Effector memory CD4-positive, alpha-beta T cell (primary cell): ENCODE data around the gene PER2.
A peak's percentile ranks its signal among the peaks of the same experiment; 100 is the strongest.

ENCODE experiments used
- DNase-seq, 3 donors: peaks; one replicate each; pipeline ENCODE4 v3.0.0-alpha.2; 2020
- H3K27ac ChIP-seq: 2 replicates; pipeline ENCODE4 v1.7.0; 2013; ENCODE audit warnings: mild to moderate bottlenecking, low read length, moderate library complexity; ENCODE audit not compliant: insufficient read depth, poor library complexity, severe bottlenecking
- H3K27me3 ChIP-seq: replicated peaks from 2 replicates; pipeline ENCODE4 v1.7.0; 2013; ENCODE audit warnings: mild to moderate bottlenecking, low read length; ENCODE audit not compliant: insufficient read depth, control insufficient read depth, poor library complexity, severe bottlenecking
- H3K36me3 ChIP-seq: 2 replicates; pipeline ENCODE4 v1.7.0; 2013; ENCODE audit warnings: mild to moderate bottlenecking, low read length, moderate library complexity; ENCODE audit not compliant: control insufficient read depth, insufficient read depth
- H3K4me1 ChIP-seq: 2 replicates; pipeline ENCODE4 v1.7.0; 2013; ENCODE audit warnings: low read length, mild to moderate bottlenecking; ENCODE audit not compliant: control insufficient read depth, insufficient read depth, poor library complexity, severe bottlenecking
- H3K4me3 ChIP-seq: 2 replicates; pipeline ENCODE4 v1.7.0; 2013; ENCODE audit warnings: low read length, low read depth, mild to moderate bottlenecking; ENCODE audit not compliant: insufficient read depth, poor library complexity, severe bottlenecking
- H3K9me3 ChIP-seq: 2 replicates; pipeline ENCODE4 v1.7.0; 2013; ENCODE audit warnings: mild to moderate bottlenecking, low read length, moderate library complexity; ENCODE audit not compliant: control insufficient read depth

Gene PER2

DNA sequence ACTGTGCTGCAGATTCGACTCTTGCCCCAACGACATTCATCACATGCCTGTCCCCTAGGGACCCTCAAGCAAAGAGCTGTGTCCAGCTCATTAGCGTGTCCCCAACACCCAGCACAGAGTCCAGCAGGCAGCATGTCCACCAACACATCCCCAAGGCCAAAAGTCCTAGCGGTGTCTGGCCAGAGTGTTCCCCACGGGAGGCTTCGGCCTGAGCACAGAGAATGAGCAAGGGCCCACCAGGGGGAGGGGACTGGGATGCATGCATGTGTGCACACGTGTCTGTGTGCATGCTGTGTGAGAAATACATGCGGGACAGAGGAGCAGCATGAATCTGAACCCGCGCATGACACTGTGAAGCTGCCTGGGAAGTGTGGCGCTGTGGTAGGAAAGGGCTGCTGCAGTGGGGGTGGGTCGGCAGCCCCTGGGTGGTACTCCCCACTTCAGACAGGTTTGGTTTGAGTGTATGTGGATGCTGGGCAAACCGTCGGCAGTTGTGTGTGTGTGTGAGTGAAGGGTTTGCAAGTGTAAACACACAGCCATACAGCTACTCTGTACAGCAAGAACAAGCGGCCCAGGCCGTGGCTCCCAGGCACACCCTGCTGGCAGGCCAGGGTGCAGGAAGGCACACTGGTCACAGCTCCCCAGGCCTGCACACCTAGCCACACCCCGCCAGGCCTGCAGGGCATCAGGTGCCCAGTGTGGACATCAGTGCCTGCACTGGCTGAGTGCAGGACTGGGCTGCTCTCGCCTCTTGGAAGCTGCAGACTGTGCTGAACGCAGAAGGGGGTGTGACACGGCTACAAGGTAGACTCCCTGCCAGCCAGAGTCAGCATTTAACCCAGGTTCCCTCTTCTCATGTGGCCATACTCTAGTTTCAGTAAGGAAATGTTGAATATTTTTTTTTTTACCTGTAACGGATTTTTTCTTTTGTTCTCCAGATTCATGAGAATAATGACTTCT is 29.1 kb downstream of the PER2 start:
- H3K4me3 ChIP-seq = no peak overlapping the region
- H3K36me3 ChIP-seq = peaks cover 29% of the 10 kb centered on the region
- no peak overlapping the region for H3K27ac ChIP-seq
- DNase-seq = no peak
- no peaks in the 10 kb centered on the region for H3K9me3 ChIP-seq
- H3K27me3 ChIP-seq = no peaks in the 10 kb centered on the region
- H3K4me1 ChIP-seq = no peaks in the 10 kb centered on the region

DNA sequence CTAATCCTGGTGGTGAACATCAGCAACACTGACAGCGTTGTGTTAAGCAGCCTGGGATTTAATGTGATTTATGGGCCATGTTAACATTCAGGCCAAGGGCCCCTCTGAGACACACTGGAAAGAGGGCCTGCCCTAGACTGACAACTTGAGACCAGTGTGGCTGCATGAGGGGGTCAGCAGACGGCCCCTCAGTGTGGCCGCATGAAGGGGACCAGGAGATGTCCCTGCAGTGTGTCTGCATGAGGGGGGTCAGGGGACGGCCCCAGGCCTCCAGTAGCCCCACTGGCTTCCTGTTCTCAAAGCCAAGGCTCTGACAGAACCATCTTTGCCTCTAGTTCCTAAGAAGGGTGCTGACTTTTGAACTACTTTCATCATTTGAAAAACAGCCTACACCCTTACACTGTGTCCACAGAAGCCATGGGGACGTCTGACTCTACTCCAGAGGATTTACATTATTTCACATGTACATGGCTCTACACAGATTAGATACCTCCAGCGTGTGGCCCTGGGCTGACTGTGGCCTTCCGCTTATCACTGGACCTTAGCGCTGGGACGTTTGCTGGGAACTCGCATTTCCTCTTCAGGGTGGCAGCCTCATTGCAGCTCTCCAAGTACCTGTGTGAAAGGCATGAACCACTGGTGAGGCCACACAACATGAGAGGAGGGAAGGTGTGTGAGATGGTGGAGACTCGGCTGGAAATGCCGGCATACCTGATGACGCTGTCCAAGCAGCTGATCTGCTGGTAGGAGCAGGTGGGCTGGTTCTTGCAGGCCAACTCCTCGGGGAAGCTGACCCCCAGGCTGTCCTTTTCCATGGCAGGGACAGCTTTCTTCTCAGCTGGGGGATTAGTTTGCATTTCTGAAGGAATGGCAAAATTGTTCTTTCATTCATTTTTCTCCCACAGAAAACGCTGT is 30.4 kb downstream of the PER2 start:
- Histone ChIP-seq H3K4me1 (no peaks in the 10 kb centered on the region), H3K36me3 (peaks cover 35% of the 10 kb centered on the region), H3K4me3 (no peak overlapping the region), H3K27ac (no peak overlapping the region), H3K27me3 (no peaks in the 10 kb centered on the region), H3K9me3 (no peaks in the 10 kb centered on the region)
- no peak for DNase-seq

DNA sequence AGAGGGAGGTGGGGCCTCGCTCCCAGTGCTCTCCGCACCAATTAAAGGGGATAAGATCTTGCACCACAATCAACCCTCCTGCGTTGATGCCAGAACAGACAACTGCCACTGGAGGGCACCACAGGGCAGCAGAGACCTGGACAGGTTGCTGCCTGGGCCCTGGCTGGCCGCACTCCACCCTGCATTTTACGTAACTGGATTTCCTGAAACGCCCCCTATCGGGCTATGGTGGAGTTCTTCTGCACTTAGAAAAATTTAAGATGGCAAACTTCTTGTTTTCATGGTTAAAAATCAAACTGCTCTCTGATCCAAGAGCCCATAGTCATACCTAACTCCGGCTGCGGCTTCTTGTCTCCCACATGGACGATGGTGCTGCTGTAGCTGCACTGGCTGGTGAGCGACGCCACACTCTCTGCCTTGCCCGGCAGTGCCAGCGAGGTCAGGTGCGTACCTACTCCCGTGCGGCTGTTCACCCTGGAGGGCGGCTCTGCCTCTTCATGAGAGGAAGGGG is 31.8 kb downstream of the PER2 start:
- Histone ChIP-seq H3K36me3 (peaks cover 35% of the 10 kb centered on the region), H3K27ac (no peak overlapping the region), H3K4me1 (no peaks in the 10 kb centered on the region), H3K4me3 (no peak overlapping the region), H3K27me3 (no peaks in the 10 kb centered on the region), H3K9me3 (no peaks in the 10 kb centered on the region)
- DNase-seq = peak; percentile 44 to 64 (median 55)

DNA sequence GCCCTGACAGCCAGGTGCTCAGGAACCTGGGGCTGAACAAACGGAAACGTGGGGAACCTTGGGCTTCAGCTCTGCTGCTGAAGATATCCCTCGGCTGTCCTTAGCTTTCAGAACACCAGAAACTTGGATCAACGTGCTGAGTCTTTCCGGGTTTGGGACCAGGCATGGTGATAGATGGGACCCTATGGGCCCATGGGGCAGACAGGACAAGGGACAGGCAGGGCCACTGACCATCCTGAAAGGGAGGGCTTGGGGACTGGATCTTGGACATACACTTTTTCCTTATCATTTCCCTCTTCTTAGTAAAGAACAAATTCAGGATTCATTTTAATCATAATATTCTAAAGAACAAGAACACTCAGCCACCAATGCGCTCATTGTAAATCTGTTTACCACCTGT is 32.3 kb downstream of the PER2 start:
- no peak for DNase-seq
- H3K27me3 ChIP-seq = no peaks in the 10 kb centered on the region
- no peak overlapping the region for H3K4me3 ChIP-seq
- H3K9me3 ChIP-seq = no peaks in the 10 kb centered on the region
- H3K27ac ChIP-seq = no peak overlapping the region
- no peaks in the 10 kb centered on the region for H3K4me1 ChIP-seq
- H3K36me3 ChIP-seq = peaks cover 38% of the 10 kb centered on the region

DNA sequence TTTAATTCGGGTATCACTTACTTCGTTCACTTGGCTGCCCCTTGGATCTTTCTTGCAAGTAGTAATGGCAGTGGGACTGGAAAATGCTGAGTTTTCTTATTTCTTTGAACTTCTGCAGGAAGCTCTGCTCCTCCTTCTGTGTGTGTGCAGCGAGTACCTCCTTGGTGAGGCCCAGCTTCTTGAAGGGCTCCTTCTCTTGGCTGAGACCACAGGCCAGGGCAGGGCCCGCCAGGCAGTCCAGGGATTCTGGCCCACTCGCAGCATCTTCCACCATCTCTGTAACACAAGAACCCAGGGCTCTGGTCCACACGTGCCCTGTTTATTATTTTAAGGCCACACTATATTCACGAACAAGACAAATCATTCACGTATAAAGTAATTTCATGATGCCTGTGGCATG is 32.8 kb downstream of the PER2 start:
- peaks cover 43% of the 10 kb centered on the region for H3K36me3 ChIP-seq
- H3K9me3 ChIP-seq = no peaks in the 10 kb centered on the region
- H3K27ac ChIP-seq = no peak overlapping the region
- DNase-seq = no peak
- H3K4me3 ChIP-seq = no peak overlapping the region
- H3K4me1 ChIP-seq = no peaks in the 10 kb centered on the region
- no peaks in the 10 kb centered on the region for H3K27me3 ChIP-seq

DNA sequence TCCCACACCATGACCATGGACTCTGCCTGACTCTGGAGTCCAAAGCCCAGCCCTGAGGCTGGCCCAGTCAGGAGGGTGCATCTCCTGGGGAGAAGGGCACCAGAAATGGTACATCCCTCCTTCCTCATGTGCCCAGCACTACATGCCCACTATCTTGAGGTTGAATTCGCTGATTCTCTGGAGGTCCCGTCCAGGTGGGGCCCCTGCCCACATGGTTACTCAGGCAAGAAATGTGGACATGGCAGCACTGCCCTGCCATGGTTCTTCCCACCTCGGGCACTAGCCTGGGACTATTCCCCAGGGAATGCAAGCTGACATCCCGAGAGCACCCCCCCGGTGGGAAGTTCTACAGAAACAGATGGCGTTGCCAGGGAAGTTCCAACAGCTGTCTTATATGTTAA is 33.3 kb downstream of the PER2 start:
- H3K27ac ChIP-seq = no peak overlapping the region
- H3K27me3 ChIP-seq = no peaks in the 10 kb centered on the region
- no peak for DNase-seq
- H3K4me1 ChIP-seq = no peaks in the 10 kb centered on the region
- no peak overlapping the region for H3K4me3 ChIP-seq
- peaks cover 44% of the 10 kb centered on the region for H3K36me3 ChIP-seq
- H3K9me3 ChIP-seq = no peaks in the 10 kb centered on the region

DNA sequence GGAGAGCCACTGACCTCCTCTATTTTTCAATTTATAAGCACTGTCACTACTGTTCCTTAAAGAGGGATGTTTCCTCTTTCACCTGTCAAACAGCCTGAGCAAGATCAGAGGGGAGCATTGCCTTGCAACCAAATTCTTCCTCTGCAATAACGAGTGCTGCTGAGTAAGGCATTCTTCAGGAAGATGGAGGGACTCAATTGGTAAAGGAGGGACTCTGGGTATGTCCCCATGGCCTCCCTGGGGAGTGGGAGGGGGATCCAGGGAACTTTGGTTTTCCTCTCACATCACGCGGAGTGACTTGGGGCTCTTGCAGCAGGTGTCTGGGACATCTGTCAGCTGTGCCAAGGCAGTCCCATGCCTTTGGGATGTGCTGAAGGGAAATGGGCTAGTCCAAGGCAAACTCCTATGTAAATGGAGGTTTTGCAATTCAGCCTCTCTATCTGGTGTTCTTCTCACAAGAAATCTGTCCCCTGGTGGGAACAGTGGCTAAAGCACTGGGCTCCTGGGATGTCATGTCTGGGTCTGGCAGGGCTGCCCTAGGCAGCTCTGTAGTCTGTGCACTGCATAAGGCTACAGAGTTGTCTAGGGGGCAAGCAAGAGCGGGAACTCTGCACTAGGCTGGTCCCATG is 34.2 kb downstream of the PER2 start:
- peaks cover 44% of the 10 kb centered on the region for H3K36me3 ChIP-seq
- DNase-seq = no peak
- no peaks in the 10 kb centered on the region for H3K9me3 ChIP-seq
- H3K4me3 ChIP-seq = no peak overlapping the region
- no peaks in the 10 kb centered on the region for H3K4me1 ChIP-seq
- no peaks in the 10 kb centered on the region for H3K27me3 ChIP-seq
- no peak overlapping the region for H3K27ac ChIP-seq

DNA sequence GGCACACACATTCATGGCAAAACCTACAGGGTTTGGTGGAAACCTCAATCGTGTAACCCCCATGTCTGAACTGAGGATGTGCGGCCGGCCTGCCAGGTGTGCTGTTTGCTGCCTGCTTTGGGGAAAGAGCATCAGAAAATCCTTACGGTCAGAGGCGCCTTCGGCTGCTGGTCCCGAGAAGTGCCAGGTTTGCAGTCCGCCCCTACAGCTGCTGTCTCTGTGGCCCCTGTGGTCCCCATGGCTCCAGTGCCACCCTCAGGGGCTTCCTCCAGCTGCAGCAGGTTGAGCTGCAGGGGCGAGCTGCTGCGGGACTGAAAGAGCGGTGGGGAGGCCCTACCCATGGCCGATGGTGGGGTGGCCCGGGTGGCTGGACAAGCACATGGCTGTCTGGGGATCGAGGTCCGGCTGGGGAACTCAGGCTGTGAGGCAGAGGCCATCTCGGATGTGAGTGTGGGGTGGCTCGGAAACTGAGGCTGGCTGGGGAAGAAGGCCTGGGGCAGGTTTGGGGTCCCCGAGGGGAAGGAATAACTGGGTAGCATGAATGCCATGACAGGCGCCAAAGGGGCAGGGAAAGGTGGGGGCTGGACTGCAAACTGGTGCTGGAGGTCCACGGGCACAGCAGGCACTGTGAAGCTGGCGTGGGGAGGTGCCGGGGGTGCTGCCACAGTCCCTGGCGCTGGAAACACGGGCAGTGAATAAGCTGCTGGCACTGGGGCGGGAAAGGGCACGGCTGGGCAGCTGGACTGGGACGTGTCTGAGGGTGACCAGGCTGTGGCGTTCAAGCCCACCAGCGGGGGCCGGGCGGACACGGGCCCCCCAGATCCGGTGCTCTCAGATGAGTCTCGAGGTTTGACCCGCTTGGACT is 35.4 kb downstream of the PER2 start:
- Histone ChIP-seq H3K9me3 (no peaks in the 10 kb centered on the region), H3K4me1 (no peaks in the 10 kb centered on the region), H3K36me3 (peaks cover 38% of the 10 kb centered on the region), H3K27ac (no peak overlapping the region), H3K27me3 (no peaks in the 10 kb centered on the region), H3K4me3 (no peak overlapping the region)
- DNase-seq = no peak

DNA sequence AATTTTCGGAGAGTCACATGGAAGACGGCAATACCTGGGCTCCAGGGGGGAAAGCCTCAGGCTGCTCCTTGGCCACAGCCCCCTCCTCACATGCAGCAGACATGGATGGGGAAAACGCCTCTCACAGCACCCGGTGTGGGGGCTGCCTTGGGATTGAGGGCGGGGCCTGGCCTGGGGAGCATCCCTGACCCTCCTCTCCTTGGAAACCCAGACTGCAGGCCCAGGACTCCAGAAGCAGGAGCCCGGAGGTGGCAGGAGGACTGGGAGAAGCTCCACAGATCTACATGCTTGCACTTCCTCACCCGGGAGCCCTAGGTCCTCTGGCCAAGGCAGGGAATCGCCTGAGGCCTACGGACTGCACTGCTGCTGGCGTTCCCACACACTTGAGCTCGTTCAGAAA is 36.4 kb downstream of the PER2 start:
- Histone ChIP-seq H3K9me3 (no peaks in the 10 kb centered on the region), H3K4me1 (no peaks in the 10 kb centered on the region), H3K27me3 (no peaks in the 10 kb centered on the region), H3K4me3 (no peak overlapping the region), H3K27ac (no peak overlapping the region), H3K36me3 (peaks cover 35% of the 10 kb centered on the region)
- DNase-seq = no peak
